Neuronal stem cell (in vitro differentiated cells): Measurements from ENCODE around the gene BCAP31.

Source experiments
- DNase-seq: peaks from one replicate; pipeline ENCODE4 v3.0.0-alpha.2; 2013; ENCODE audit warnings: low spot score
- H2AFZ ChIP-seq: one replicate; pipeline ENCODE4 v1.6.1; 2013; ENCODE audit warnings: mild to moderate bottlenecking, low read length, inconsistent platforms
- H2AK5ac ChIP-seq: 2 replicates; pipeline ENCODE4 v1.6.1; 2013; ENCODE audit warnings: low read depth, mild to moderate bottlenecking, inconsistent platforms, low read length, moderate library complexity, mixed read lengths
- H2BK120ac ChIP-seq: 2 replicates; pipeline ENCODE4 v1.6.1; 2013; ENCODE audit warnings: low read depth, mild to moderate bottlenecking, inconsistent platforms, low read length, moderate library complexity, mixed read lengths
- H2BK12ac ChIP-seq: one replicate; pipeline ENCODE4 v1.6.1; 2013; ENCODE audit warnings: low read length, inconsistent platforms
- H2BK15ac ChIP-seq: 2 replicates; pipeline ENCODE4 v1.6.1; 2013; ENCODE audit warnings: mild to moderate bottlenecking, low read length, inconsistent platforms, mixed read lengths
- H2BK5ac ChIP-seq: one replicate; pipeline ENCODE4 v1.6.1; 2013; ENCODE audit warnings: inconsistent platforms, mild to moderate bottlenecking, low read length, moderate library complexity
- H3K14ac ChIP-seq: one replicate; pipeline ENCODE4 v1.6.1; 2013; ENCODE audit warnings: low read length, inconsistent platforms
- H3K18ac ChIP-seq: 2 replicates; pipeline ENCODE4 v1.6.1; 2013; ENCODE audit warnings: low read length, inconsistent platforms
- H3K23ac ChIP-seq: 2 replicates; pipeline ENCODE4 v1.6.1; 2013; ENCODE audit warnings: low read depth, mild to moderate bottlenecking, mixed read lengths, low read length, inconsistent platforms; ENCODE audit not compliant: poor library complexity
- H3K27ac ChIP-seq: replicated peaks from 3 replicates; pipeline ENCODE4 v1.5.1; 2013; ENCODE audit warnings: low read length, inconsistent platforms
- H3K27me3 ChIP-seq, 3 experiments: 2 replicates each; pipeline ENCODE4 v1.6.1; 2013; ENCODE audit warnings: low read length in 3 of 3, mild to moderate bottlenecking in 2 of 3, inconsistent platforms in 1 of 3, low read depth in 1 of 3, mixed read lengths in 1 of 3, moderate library complexity in 1 of 3; ENCODE audit not compliant: control insufficient read depth in 3 of 3, insufficient read depth in 3 of 3
- H3K36me3 ChIP-seq, 2 donors: replicated peaks in 1 of 2; 2 replicates each; pipeline ENCODE4 v1.6.1; 2013; ENCODE audit warnings: low read length in 2 of 2; ENCODE audit not compliant: control insufficient read depth in 2 of 2, insufficient read depth in 2 of 2
- H3K4ac ChIP-seq: 2 replicates; pipeline ENCODE4 v1.6.1; 2013; ENCODE audit warnings: inconsistent platforms, mild to moderate bottlenecking, low read length, moderate library complexity
- H3K4me1 ChIP-seq, 2 donors: 1 replicate in 1 of 2; 2 replicates in 1 of 2; pipeline ENCODE4 v1.6.1; 2013; ENCODE audit warnings: low read length in 2 of 2, low read depth in 1 of 2; ENCODE audit not compliant: control insufficient read depth in 2 of 2, insufficient read depth in 1 of 2
- H3K4me2 ChIP-seq: one replicate; pipeline ENCODE4 v1.6.1; 2013; ENCODE audit warnings: mild to moderate bottlenecking, low read length, inconsistent platforms; ENCODE audit not compliant: insufficient read depth, poor library complexity, severe bottlenecking
- H3K4me3 ChIP-seq, 2 donors: 2 replicates each; pipeline ENCODE4 v1.5.1; 2013; ENCODE audit warnings: low read length in 2 of 2, mild to moderate bottlenecking in 2 of 2, inconsistent platforms in 1 of 2, moderate library complexity in 1 of 2
- H3K79me1 ChIP-seq: one replicate; pipeline ENCODE4 v1.6.1; 2013; ENCODE audit warnings: low read depth, mild to moderate bottlenecking, inconsistent platforms, low read length, moderate library complexity
- H3K9ac ChIP-seq: one replicate; pipeline ENCODE4 v1.6.1; 2013; ENCODE audit warnings: mild to moderate bottlenecking, low read depth, low read length, inconsistent platforms; ENCODE audit not compliant: poor library complexity
- H3K9me3 ChIP-seq, 2 donors: replicated peaks in 1 of 2; 2 replicates each; pipeline versions ENCODE3 to v1.6.1; 2013; ENCODE audit warnings: low read length in 2 of 2, mild to moderate bottlenecking in 2 of 2, inconsistent platforms in 1 of 2, low read depth in 1 of 2, mixed read lengths in 1 of 2, moderate library complexity in 1 of 2; ENCODE audit not compliant: control insufficient read depth in 2 of 2, insufficient read depth in 1 of 2
- H4K8ac ChIP-seq: one replicate; pipeline ENCODE4 v1.6.1; 2013; ENCODE audit warnings: low read depth, mild to moderate bottlenecking, inconsistent platforms, low read length, moderate library complexity
- H4K91ac ChIP-seq: one replicate; pipeline ENCODE4 v1.6.1; 2013; ENCODE audit warnings: low read length, low read depth, mild to moderate bottlenecking, inconsistent platforms; ENCODE audit not compliant: poor library complexity
- WGBS, 2 donors: extraction: QIAGEN DNeasy Blood & Tissue Kit; methylation state at CpG; one replicate each; pipeline ENCODE4 v1.1.7; 2013; ENCODE audit warnings: missing lambda C conversion rate in 2 of 2, mixed read lengths in 1 of 2; ENCODE audit not compliant: insufficient read length in 2 of 2, insufficient replicate concordance in 1 of 2; ENCODE audit errors: extremely low coverage in 2 of 2; 5-methylcytosine and 5-hydroxymethylcytosine counted together

BCAP31 gene

DNA sequence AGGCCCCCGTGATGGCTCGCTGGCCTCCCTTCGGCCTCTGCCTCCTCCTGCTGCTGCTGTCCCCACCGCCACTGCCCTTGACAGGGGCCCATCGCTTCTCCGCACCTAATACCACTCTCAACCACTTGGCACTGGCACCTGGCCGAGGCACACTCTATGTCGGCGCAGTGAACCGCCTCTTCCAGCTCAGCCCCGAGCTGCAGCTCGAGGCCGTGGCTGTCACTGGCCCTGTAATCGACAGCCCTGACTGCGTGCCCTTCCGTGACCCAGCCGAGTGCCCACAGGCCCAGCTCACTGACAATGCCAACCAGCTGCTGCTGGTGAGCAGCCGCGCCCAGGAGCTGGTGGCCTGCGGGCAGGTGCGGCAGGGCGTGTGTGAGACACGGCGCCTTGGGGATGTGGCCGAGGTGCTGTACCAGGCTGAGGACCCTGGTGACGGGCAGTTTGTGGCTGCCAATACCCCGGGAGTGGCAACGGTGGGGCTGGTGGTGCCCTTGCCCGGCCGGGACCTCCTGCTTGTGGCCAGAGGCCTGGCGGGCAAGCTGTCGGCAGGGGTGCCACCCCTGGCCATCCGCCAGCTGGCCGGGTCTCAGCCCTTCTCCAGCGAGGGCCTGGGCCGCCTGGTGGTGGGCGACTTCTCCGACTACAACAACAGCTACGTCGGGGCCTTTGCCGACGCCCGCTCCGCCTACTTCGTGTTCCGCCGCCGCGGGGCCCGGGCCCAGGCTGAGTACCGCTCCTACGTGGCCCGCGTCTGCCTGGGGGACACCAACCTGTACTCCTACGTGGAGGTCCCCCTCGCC is 42.9 kb upstream of the BCAP31 start:
- H3K4me3 ChIP-seq = no peak overlapping the region
- H4K8ac ChIP-seq = no peak overlapping the region
- H3K79me1 ChIP-seq = no peaks in the 10 kb centered on the region
- H3K4me1 ChIP-seq = peaks cover 9 to 17% of the 10 kb centered on the region in 2 donors
- no peak overlapping the region for H3K4me2 ChIP-seq
- peak overlapping the region; percentile 88 for H2BK12ac ChIP-seq
- H3K14ac ChIP-seq = peak overlapping the region; percentile 17
- H3K9me3 ChIP-seq = no peaks in the 10 kb centered on the region
- no peaks in the 10 kb centered on the region for H3K36me3 ChIP-seq
- no peak overlapping the region for H2BK5ac ChIP-seq
- H2AK5ac ChIP-seq = peak overlapping the region; percentile 89
- H2BK120ac ChIP-seq = no peak overlapping the region
- H3K18ac ChIP-seq = peak overlapping the region; percentile 64
- no peak overlapping the region for H3K4ac ChIP-seq
- DNase-seq = no peak
- no peak overlapping the region for H3K27ac ChIP-seq
- H4K91ac ChIP-seq = no peak overlapping the region
- WGBS, 2 donors = no CpG with 5 or more reads among the region's 56 CpGs
- no peak overlapping the region for H3K9ac ChIP-seq
- H3K23ac ChIP-seq = no peak overlapping the region
- peak overlapping the region; percentile 68 for H2AFZ ChIP-seq
- no peak overlapping the region for H2BK15ac ChIP-seq
- H3K27me3 ChIP-seq = no peaks in the 10 kb centered on the region

DNA sequence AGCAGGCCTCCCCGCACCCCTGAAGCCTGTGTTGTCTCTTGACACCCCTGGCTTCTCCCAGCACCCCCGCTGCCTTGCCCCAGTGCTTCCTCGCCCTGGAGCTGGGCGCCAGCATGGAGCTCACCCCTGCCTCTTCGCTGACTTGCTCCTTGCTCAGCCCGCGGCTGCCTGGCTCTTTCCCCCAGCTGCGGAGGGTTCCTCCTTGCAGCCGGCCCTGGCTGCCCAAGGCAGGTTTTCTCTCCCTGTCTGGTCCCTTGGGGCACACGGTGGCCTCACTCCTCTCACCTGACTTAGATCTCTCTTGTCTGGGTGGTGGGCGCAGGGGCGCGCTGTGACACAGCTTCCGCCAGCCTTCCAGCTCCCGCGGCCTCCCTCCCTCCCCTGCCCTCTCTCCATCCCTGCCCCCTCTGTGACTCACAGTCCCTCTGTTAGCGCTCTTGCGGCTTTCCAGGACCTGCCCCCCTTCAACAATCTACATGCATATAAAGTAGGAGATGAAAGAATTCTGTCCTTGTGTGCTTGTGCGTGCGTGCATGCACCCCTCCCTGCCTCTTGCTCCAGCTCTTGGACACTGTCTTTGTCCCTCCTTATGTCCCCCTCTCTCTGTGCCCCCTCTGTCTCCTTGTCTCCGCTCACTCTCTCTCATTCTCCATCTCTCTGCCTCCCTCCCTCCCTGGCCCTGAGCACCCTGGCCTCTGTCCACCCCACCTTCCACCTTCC is 42.1 kb upstream of the BCAP31 start:
- no peak overlapping the region for H2BK12ac ChIP-seq
- peak overlapping the region; percentile 71 for H3K18ac ChIP-seq
- no peaks in the 10 kb centered on the region for H3K9me3 ChIP-seq
- H3K23ac ChIP-seq = peak overlapping the region; percentile 55
- no peaks in the 10 kb centered on the region for H3K79me1 ChIP-seq
- peak overlapping the region; percentile 89 for H2AK5ac ChIP-seq
- no peak overlapping the region for H3K27ac ChIP-seq
- no peaks in the 10 kb centered on the region for H3K27me3 ChIP-seq
- H4K91ac ChIP-seq = no peak overlapping the region
- H3K14ac ChIP-seq = peak overlapping the region; percentile 17
- no peak overlapping the region for H3K4ac ChIP-seq
- H3K4me1 ChIP-seq = peaks cover 9 to 17% of the 10 kb centered on the region in 2 donors
- H4K8ac ChIP-seq = peak overlapping the region; percentile 43
- DNase-seq = no peak
- H2BK15ac ChIP-seq = peak overlapping the region; percentile 58
- H2AFZ ChIP-seq = peak overlapping the region; percentile 68
- no peak overlapping the region for H3K4me2 ChIP-seq
- no CpG with 5 or more reads among the region's 21 CpGs for WGBS, 2 donors
- peak overlapping the region; percentile 21 for H3K9ac ChIP-seq
- peak overlapping the region in 1 of 2 donors; percentile 37 for H3K4me3 ChIP-seq
- peak overlapping the region; percentile 39 for H2BK5ac ChIP-seq
- H2BK120ac ChIP-seq = no peak overlapping the region
- no peaks in the 10 kb centered on the region for H3K36me3 ChIP-seq

DNA sequence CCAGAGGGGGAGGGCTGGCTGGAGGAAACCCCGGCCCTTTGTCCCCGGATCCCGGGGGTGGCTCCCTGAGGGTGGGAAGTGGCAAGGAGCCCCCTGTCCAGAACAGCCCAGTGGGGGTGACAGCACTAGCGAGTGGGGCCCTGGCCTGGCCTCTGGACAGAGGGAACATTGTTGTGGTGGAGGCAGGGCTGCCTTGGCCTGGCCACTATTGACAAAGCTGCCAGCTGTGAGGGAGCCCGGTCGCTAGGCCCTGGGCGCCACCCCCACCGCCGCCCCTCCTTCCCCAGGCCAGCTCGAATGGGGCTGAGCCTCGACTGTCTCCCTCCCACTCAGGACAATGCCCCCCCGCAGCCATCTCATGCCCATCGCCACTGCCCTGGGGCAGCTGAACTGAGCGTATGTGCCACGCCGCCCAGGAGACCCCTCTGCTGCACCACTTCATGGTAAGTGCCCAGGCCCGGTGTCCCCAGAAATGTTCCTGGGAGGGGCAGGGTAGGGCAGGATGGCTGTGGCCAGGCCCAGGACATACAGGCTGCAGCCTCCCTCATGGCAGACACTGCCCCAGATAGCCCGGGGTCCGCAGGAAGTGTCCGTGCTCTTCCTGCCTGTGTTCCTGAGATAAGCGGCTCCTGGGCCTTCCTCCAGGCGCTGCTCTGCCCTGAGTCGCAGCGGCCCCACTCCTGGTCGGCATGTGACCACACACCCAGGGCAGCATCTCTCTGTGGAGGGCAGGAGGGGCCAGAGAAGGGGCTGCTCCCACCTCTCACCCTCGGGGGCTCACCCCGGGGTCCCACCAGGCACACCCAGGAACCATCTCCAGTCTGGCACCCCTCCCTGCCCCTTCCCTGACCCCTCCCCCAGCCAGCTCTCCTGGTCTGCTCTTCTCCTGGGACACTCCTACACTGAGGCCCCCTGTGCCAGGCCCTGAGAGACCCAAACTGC is 41.2 kb upstream of the BCAP31 start:
- Histone ChIP-seq H2BK120ac (no peak overlapping the region), H3K23ac (peak overlapping the region; percentile 43), H3K27me3 (no peaks in the 10 kb centered on the region), H3K4me3 (peak overlapping the region in 1 of 2 donors; percentile 37), H4K8ac (peak overlapping the region; percentile 43), H4K91ac (no peak overlapping the region), H2BK15ac (peak overlapping the region; percentile 58), H3K79me1 (no peaks in the 10 kb centered on the region), H3K4ac (no peak overlapping the region), H3K36me3 (no peaks in the 10 kb centered on the region), H3K14ac (peak overlapping the region; percentile 38), H3K4me1 (peaks cover 9 to 17% of the 10 kb centered on the region in 2 donors), H3K9ac (no peak overlapping the region), H3K4me2 (no peak overlapping the region), H3K18ac (peak overlapping the region; percentile 64), H2BK5ac (peak overlapping the region; percentile 39), H2BK12ac (no peak overlapping the region), H3K9me3 (no peaks in the 10 kb centered on the region), H3K27ac (no peak overlapping the region), H2AK5ac (peak overlapping the region; percentile 81), H2AFZ (peak overlapping the region; percentile 68)
- no CpG with 5 or more reads among the region's 27 CpGs for WGBS, 2 donors
- DNase-seq = no peak
